ENCODE measurements around the gene STX8. TPM values are rescaled to one million over a fixed set of nuclear protein-coding genes. Genes with fewer than 3 reads are reported as not detected.

STX8 gene
- total and polyA plus RNA-seq, 9 of the 15 experiments (the other 6 are each of a cell fraction or from before 2014, with no cell fraction given): 14.6 to 42.5 (median 22.1) TPM

GRCh38 chr17:9285602-9286427 lies 289.8 kb downstream of the STX8 start:
- Histone ChIP-seq H3K4me3 (no peak overlapping the region), H3K27ac (ENCODE audit: extremely low read depth, low read depth, low read length) (no peak overlapping the region), H3K4me1 (replicated peaks in 1 of 2; ENCODE audit: control insufficient read depth in 2 of 2, insufficient read depth in 2 of 2, low read length in 2 of 2) (no peaks in the 10 kb centered on the region), H3K27me3 (ENCODE audit: control insufficient read depth in 2 of 2, insufficient read depth in 2 of 2, low read length in 2 of 2) (peaks cover 0 to 4% of the 10 kb centered on the region in 2 experiments; a peak in 2 of 5 replicates), H3K79me2 (ENCODE audit: control insufficient read depth, insufficient read depth, low read length) (no peaks in the 10 kb centered on the region), H4K20me1 (replicated peaks; ENCODE audit: control insufficient read depth, insufficient read depth, low read length) (no peaks in the 10 kb centered on the region), H3K4me2 (ENCODE audit: insufficient read depth, low read length) (no peak overlapping the region), H2AFZ (ENCODE audit: low read depth, low read length) (no peak overlapping the region), H3K36me3 (ENCODE audit: control insufficient read depth, insufficient read depth, low read length) (no peaks in the 10 kb centered on the region), H3K9me3 (replicated peaks; ENCODE audit: control insufficient read depth, insufficient read depth, low read depth, low read length) (no peaks in the 10 kb centered on the region), H3K9ac (ENCODE audit: insufficient read depth in 1 of 2, low read depth in 2 of 2, low read length in 2 of 2) (no peak overlapping the region), H3K9me1 (ENCODE audit: control insufficient read depth, insufficient read depth, low read length) (no peaks in the 10 kb centered on the region)
- FAIRE-seq (no peak), ATAC-seq (no peak), DNase-seq (ENCODE audit: extremely low read depth in 1 of 4, low spot score in 3 of 4) (no peak)
- intact Hi-C loops (cut with micrococcal nuclease) (no loop called here), in situ Hi-C loops (cut with MboI) (no loop called here)
- ChIA-PET POLR2A (no interaction called here), CTCF (ENCODE audit: low intra/inter-chr PET ratio) (no interaction called here)
- WGBS (ENCODE audit: insufficient coverage, low coverage, missing lambda C conversion rate): 4% methylated on average over 14 of the region's 14 CpGs
- no peak for TF ChIP-seq ZNF384 (IDR thresholded peaks at IDR 0.05; ENCODE audit: low read depth, low read length)
- TF ChIP-seq ZNF134 (CRISPR knock-in tag; conservative IDR thresholded peaks at IDR 0.05): no peak
- no peak for TF ChIP-seq MYNN (IDR thresholded peaks at IDR 0.05)
- no peak for TF ChIP-seq MYNN (CRISPR knock-in tag; IDR thresholded peaks at IDR 0.05)
- TF ChIP-seq PURB (CRISPR knock-in tag; IDR thresholded peaks at IDR 0.05; ENCODE audit: low read depth): no peak
- no peak for TF ChIP-seq ZNF324 (CRISPR knock-in tag; IDR thresholded peaks at IDR 0.05)
- TF ChIP-seq MTA3 (IDR thresholded peaks at IDR 0.05; ENCODE audit: borderline replicate concordance): no peak
- no peak for TF ChIP-seq PHB (CRISPR knock-in tag; IDR thresholded peaks at IDR 0.05)
- no peak for TF ChIP-seq MYC (IDR thresholded peaks at IDR 0.05; ENCODE audit: low read depth, low read length)
- TF ChIP-seq MYC (CRISPR knock-in tag; IDR thresholded peaks at IDR 0.05; ENCODE audit: borderline replicate concordance, low read depth): no peak
- no TSS peak for BruUV-seq (replicated peaks)
